GM21447 (cell line): ENCODE measurements around the gene EIF4B.
"Not testable (repeated sequence)": the region's sequence is repeated elsewhere in the genome, so short reads cannot be mapped to it uniquely, and the experiment has no call there.

Source experiments
- ATAC-seq: cut with Tn5 transposase; IDR thresholded peaks from one replicate; pipeline ENCODE4 v1.9.1; 2021; ENCODE audit not compliant: unreplicated experiment

Gene EIF4B, protein sequence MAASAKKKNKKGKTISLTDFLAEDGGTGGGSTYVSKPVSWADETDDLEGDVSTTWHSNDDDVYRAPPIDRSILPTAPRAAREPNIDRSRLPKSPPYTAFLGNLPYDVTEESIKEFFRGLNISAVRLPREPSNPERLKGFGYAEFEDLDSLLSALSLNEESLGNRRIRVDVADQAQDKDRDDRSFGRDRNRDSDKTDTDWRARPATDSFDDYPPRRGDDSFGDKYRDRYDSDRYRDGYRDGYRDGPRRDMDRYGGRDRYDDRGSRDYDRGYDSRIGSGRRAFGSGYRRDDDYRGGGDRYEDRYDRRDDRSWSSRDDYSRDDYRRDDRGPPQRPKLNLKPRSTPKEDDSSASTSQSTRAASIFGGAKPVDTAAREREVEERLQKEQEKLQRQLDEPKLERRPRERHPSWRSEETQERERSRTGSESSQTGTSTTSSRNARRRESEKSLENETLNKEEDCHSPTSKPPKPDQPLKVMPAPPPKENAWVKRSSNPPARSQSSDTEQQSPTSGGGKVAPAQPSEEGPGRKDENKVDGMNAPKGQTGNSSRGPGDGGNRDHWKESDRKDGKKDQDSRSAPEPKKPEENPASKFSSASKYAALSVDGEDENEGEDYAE

DNA sequence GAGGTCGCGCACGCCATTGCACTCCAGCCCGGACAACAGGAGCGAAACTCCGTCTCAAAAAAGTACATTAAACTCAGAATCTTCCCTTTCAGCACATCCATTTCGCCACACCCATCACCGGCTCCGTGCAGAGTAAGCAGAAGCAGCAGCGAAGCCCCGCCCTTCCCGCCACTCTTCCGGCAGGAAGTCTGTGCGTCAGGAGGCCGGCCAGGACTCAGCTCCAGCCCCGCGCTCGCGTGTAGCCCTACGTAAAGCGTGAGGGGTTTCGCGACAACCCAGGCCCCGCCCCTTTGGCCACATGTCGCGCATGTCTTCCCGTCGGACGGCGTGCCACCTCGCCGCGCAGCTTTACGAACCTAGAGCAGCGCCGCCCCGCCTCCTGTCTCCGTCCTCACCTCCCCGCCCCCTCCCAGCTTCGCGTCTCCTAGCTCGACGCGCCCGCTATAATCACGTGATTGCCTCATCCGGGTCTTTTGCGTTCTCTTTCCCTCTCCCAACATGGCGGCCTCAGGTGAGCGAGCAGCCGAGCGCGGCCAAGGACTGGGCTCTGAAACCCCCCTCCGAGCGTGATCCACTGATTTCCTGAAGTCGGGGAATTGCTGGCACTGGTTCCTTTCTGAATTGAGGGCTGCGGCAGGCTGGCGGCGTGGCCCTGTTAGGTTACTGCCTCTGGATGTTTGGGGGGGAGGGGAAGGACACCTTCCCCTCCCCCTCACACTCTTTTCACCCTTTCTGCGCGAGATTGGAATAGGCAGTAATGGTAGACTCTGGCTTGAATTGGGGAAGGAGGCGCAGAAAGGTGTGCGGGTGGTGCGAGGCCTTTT lies at the start of gene EIF4B:
Gene EIF4B, plus strand, starts transcription at position 471 of the 824 bp plus-strand sequence. Its CDS starts 28 bp downstream, at position 499.
- ATAC-seq = peak; percentile 93

DNA sequence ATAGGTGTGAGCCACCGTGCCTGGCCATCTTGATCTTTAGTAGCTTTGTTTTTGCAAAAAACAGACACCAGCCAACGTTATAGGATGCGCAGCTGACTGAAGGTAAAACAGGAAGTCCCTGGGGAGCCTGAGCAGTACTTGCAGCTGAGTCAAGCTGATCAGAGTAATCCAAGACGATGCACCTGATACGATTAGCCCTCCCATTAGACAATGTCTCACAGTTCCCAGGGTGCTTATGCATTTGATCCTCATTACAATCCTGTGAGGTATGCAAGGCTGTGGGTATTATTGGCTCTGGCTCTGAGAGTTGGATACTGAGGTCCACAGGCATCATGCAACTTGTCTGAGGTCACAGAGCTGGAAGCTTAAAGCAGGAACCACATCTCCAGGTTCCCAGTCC lies 49.3 kb upstream of the EIF4B start:
- ATAC-seq = no peak

DNA sequence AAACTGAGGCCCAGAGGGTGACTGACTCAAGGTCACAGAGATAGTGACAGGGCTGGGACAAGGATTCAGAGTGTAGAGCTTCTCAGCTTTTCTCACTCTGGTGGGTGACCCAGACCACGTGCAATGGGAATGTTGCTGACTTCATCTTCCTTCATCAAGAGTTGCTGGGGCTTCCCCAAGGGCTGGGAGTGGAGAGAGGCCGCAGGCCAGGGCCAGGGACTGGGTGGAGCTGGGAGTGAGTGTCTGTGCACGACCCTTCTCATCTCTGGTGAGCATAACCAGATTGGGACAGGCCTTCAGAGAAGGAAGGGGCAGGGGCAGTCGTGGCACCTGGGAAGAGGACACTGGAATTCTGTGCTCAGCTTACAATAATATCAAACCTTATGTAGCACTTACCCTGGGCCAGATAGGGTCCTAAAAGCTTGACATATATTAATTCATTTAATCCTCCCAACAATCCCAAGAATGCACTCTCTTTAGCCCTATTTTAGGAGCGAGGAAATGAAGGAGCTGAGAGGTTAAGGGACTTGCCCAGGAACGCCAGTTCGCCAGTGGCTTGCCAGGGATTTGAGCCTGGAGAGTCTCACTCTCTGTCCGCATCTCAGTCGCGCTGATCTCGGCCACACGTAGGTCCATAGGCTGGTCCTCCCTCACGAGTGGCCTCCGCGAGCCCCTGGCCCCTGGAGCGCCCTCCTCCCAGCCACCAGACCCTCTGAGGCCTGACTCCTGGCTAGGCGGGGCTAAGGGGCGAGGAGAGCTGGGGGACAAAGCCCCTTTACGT lies 41.5 kb upstream of the EIF4B start:
- no peak for ATAC-seq

DNA sequence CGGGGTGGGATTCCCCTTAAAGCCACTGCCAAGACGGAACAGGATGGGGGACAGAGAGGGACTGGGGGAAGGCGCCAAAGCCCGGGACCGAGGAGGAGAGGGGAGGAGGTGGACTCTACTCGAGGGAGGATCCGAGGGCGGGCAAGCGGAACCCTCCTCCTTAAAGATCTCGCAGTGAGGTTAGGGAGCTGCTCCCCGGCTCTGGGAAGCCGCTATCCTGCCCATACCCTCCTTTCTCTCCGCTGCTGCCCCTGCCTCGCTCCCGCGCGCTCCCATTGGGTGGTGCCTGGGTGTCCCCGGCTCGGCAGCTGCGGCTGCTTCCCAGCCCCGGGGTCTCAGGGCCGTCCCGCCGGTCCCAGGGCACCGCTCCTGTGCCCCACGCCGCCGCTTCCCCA lies 40.9 kb upstream of the EIF4B start:
- ATAC-seq = no peak

DNA sequence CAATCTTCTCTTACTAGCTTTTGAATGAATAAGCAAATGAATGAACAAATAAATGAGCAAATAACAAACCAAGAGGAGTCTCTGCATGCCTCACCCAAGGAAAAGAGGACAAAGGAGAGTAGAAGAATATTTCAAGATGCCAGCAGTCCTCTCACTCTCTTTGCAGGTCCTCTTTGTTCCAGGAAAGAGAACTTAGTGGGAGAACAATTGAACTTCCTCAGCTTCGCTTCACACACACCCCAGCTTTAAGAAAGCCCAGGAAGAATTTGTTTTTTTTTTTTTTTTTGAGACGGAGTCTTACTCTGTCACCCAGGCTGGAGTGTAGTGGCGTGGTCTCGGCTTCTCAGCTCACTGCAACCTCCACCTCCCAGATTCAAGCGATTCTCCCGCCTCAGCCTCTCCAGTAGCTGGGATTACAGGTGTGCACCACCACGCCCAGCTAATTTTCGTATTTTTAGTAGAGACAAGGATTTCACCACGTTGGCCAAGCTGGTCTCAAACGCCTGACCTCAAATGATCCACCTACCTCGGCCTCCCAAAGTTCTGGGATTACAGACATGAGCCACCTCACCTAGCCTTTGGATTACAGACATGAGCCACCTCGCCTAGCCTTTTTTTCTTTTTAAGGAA lies 37.0 kb upstream of the EIF4B start:
- ATAC-seq = no peak

DNA sequence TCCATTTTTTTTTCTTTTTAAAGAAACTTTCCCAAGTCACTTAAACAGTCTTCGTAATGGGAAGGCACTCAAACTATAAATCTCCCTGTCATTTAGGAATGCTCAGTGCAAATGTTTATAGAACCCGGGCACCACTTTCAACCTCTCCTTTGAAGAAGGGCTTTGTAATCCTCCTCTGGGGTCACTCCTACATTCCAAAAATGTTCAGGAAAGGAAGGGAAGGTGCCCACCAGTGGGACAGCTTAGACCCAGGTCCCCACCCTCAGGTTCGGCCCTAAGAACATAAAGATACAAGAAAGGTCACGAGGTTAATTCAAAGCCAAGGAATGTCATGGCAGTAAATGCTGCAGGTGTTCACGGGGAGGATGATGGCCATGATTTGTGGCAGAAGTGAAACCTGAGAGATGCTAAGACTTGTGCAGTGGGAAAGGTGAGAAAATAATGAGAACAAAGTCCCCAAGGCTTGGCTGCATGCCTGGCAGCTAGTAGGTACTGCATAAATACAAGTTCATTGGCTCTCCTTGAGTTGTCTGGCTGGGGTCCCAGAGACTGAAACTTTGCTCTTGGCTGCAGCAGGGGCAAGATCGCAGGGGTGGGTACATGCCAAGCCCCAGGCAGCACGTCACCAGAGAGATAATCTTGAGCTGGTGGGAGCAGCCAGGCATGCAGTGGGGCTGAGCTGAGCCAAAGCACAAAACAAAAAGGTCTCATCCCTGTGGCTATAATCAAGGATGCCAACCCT lies 36.3 kb upstream of the EIF4B start:
- ATAC-seq = no peak

DNA sequence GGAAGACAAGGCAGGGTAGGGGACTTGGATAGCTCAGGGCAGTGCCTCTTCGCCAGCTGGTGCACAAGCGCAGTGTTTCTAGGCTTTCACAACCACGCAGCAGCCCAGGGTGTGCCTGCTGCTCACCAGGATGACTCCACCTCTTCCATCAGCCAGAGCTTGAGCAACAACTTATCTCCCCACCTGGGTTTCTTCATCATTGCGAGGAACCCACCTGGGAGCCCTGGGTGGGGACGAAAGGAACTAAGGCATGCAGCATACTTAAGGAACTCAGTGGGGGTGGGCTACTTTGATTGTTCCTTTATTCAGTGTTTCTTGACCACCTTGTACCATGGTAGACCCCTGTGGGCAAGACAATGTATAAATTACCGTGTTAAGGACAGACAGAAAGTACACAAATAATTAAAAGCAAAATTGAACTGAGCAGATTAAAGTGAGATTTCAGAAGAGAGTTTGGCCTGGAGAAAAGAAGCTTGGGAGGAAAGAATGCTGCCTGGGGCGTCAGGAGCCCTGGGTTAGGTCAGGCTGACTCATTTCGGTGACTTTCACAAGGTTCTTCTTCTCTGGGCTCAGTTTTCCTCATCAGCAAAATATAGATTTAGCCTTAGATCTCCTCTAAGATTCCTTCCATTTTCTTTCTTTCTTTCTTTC lies 34.5 kb upstream of the EIF4B start:
- no peak for ATAC-seq

DNA sequence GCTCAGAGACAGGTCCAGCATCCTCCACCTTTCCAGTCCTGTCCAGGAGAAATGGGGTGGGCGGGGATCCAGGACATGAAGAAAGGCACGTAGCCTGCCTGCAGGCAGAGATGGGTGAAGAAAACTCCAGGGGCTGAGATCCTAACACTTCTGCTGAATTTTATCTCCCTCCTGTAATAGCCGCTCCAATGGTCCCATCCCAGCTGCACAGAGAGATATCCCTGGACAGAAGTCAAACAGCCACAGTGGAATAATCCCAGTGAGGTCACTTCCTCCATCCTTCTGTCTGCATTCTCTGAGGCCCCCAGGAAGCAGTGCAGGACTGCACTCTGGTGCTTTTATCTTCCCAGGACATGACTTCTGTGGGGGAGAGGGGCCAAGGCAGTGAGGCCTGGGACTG lies 31.1 kb upstream of the EIF4B start:
- ATAC-seq = no peak

DNA sequence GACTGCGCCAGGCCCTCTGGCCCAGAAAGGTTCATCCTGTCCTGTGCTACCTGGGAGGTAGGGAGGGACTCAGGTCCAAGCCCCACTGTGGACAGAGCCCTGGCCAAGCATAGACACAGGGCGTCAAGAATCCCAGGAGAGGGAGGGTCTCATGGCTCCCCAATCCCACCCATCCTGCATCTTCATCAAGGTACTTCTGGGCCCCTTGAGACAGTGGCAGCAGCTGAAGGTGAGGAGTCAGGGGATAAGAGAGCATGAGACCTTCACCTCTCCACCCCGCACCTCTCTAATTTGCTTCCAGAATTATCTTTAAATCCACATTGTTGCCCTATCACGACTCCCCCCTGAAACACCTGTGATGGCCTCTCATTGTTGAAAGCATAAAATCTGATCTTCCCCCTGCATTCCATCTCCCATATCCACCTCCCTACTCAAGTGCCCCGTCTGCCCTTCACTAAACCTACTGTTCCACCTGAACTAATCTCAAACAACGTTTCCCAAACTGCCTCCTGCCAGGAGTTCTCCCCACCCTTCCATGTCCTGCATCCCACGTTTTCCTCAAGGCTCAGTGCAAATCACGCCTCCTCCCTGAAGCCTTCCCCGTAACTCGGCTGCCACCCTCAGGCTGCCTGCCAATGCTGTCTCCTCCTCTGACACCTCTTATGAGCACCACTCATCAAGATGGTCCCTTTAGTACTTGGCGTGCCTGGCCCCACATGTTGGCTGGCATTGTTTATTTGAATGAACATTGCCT lies 30.3 kb upstream of the EIF4B start:
- ATAC-seq = no peak

DNA sequence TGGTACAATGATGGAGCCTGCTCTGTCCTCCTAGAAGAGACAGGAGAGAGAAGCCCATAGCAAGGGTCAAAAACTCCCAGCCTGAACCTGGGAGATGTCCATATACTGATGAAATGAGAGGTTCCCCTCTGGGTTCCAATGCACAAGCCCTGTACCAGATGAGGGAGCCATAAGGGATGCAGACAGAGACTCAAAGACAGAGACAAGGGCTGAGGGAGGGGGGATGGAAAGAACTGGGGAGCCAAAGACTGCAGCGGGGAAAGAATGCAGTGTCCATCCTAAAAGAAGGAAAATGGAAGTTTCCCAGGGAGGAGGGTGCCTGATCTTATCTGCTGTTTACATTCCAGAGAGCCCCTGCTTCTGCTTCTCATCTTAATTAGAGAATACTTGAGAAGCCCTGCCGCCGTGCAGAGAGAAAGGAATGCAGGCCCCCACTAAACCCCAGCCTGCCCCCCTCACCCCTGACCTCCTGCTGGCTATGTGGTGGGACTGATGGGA lies 29.6 kb upstream of the EIF4B start:
- ATAC-seq = no peak

DNA sequence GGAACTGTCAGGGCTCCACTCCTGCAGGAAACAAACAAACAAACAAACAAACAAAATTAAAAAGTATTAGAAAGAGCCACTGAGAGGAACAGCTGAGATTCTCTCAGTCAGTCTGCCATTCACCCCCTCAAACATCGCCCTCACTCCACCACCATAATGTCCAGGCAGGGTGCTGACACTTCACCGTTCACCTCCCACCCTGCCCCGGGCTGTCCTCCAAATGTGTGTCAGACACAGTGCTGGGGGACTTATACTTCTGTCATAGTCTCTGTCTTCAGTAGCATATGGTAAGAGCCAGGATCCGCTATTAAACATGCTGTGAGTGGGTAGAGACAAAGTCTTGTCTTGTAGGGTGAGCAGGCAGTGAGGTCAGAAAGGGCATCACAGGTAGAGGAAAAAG lies 29.1 kb upstream of the EIF4B start:
- no peak for ATAC-seq

DNA sequence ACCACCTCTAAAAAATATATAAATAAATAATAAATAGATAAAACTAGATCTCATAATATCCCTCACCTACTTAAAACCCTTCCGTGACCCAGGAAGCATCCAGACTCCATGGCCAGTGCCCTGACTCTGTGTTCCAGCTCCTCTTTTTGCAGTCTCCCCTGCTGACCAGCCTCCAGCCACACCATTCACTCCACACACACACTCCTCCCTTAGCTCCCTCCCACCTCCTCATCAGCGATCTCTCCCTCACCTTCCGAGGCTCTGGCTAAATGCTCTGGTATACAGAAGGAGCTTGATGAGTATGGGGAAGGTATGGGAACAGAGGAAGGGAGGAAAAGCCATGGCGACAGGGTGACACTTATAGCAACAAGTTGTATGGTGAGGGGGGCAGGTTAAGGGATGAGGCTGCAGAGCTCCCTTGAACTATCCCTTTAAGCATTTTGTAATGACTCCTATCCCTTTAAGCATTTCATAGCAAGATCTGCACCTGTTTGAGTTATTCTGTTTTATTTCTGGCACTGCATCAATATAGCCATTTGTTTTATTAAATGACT lies 26.1 kb upstream of the EIF4B start:
- no peak for ATAC-seq

DNA sequence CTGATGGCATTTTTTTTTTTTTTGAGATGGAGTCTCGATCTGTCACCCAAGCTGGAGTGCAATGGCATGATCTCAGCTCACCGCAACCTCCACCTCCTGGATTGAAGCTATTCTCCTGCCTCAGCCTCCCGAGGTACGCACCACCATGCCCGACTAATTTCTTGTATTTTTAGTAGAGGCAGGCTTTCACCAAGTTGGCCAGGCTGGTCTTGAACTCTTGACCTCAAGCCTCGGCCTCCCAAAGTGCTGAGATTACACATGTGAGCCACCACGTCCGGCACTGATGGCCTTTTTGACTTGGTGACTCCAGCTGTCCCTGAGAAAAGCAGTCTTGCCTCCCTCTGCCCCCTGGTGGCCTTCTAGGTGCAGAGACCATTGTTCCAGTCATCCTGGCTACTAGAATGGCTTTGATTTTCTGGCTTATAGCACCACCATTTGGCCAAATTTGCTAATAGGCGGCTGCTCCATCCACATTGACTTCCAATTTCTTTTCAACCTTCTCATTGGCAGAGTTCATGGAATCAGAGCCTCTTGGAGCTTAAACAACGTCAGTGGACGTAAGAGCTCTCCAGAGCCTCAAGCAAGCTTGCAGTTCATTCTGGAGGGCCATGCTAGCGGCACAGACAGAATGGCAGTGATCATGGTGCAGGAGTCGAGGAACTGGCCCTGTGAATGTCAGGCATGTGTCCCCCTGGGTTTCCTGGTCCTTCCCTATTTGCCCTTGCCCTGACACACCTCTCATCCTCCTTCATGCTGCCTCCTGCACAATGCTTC lies 25.4 kb upstream of the EIF4B start:
- ATAC-seq = peak; percentile 73

DNA sequence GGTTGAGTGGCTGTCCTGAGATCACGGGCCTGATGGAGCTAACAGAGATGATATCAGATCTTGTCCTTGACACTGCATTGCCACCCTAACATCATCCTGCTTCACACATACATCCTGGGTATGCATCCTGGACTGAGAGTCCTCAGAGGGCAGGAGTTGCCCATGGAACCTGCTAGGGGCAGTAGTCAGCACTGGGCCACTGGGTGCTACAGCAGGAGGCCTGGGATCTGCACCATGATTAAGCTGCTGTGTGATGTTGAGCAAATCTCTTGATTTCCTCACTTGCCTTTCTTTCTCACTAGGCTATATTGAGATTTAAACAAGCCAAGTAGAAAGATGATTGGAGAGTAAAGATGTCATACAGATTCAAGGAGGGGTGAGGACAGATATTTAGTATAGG lies 22.1 kb upstream of the EIF4B start:
- ATAC-seq = no peak

DNA sequence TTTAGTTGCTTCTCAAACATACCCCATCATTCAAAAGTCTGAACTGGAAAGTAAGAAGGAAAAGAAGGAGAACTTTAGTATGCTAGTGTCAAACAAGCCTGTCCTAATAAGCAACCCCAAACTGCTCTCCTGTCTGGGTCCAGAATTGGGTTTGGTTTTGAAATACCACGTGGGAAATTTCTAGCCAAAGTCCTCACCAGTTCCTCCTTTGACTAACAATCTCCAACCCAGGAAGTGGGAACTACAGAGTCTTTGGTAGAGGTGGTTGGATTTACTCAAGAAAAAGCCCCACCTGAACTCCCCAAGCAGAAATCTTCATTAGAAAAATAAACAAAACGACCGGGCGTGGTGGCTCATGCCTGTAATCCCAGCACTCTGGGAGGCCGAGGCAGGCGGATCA lies 17.4 kb upstream of the EIF4B start:
- ATAC-seq = no peak

DNA sequence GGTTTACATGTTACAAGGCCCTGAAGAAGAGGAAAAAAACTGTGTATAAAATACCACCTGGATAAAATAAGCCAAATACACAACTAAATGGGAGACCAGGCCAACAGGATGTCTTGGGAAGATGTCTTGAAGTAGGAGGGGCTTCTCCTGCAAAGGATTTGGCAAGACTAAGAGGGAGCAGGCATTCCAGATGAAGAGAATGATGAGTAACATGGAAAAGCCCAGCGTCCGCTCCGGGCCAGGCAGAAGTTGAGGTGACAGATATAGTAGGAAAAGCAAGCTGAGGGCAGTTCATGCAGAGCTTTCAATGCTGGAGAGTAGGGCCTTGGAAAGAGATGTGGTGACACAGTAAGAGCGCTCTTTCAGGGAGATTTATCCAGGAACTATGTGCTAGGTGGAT lies 16.1 kb upstream of the EIF4B start:
- no peak for ATAC-seq

DNA sequence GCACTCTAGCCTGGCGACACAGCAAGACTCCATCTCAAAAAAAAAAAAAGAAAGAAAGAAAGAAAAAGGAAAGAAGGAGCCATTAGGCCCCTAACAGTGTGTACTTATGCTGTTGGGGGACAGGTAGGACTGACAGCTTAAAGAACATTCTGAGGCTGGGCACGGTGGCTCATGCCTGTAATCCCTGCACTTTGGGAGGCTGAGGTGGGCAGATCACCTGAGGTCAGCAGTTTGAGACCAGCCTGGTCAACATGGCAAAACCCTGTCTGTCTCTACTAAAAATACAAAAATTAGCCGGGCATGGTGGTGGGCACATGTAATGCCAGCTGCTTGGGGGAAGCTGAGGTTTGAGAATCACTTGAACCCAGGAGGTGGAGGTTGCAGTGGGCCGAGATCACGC lies 14.0 kb upstream of the EIF4B start:
- not testable (repeated sequence) for ATAC-seq
